Ishikawa (cell line): ENCODE data around the gene ANK3.

ENCODE experiments used
- CEBPB ChIP-seq: IDR thresholded peaks from 2 replicates; pipeline ENCODE4 v1.6.1; 2012
- CREB1 ChIP-seq: IDR thresholded peaks from 2 replicates; pipeline ENCODE4 v1.6.1; 2012; ENCODE audit warnings: low read depth
- EGR1 ChIP-seq: IDR thresholded peaks from 2 replicates; pipeline ENCODE4 v1.6.1; 2012
- EP300 ChIP-seq: IDR thresholded peaks from 2 replicates; pipeline ENCODE4 v1.6.1; 2012; ENCODE audit warnings: borderline replicate concordance
- FOXM1 ChIP-seq: IDR thresholded peaks from 2 replicates; pipeline ENCODE4 v1.6.1; 2012; ENCODE audit warnings: low read depth, borderline replicate concordance
- NFIC ChIP-seq: IDR thresholded peaks from 2 replicates; pipeline ENCODE4 v1.6.1; 2012
- RAD21 ChIP-seq: IDR thresholded peaks from 2 replicates; pipeline ENCODE4 v1.6.1; 2012; ENCODE audit warnings: low read depth
- TAF1 ChIP-seq: IDR thresholded peaks from 2 replicates; pipeline ENCODE4 v1.6.1; 2012; ENCODE audit warnings: low read depth, mild to moderate bottlenecking
- TCF12 ChIP-seq: IDR thresholded peaks from 2 replicates; pipeline ENCODE4 v1.6.1; 2012; ENCODE audit warnings: low read depth
- TEAD4 ChIP-seq: IDR thresholded peaks from 2 replicates; pipeline ENCODE4 v1.6.1; 2012
- YY1 ChIP-seq: IDR thresholded peaks from 2 replicates; pipeline ENCODE4 v1.6.1; 2012; ENCODE audit warnings: low read depth
- ZBTB7A ChIP-seq: IDR thresholded peaks from 2 replicates; pipeline ENCODE4 v1.6.1; 2012; ENCODE audit warnings: low read depth
- TF ChIP-seq, protein P1 (sequence below): IDR thresholded peaks from 2 replicates; pipeline ENCODE4 v1.6.1; 2012
- TF ChIP-seq, protein P2 (sequence below): IDR thresholded peaks from 2 replicates; pipeline ENCODE4 v1.6.1; 2012; ENCODE audit warnings: low read depth, mild to moderate bottlenecking
- TF ChIP-seq, protein P3 (sequence below): IDR thresholded peaks from 2 replicates; pipeline ENCODE4 v1.6.1; 2012

The ANK3 gene

DNA sequence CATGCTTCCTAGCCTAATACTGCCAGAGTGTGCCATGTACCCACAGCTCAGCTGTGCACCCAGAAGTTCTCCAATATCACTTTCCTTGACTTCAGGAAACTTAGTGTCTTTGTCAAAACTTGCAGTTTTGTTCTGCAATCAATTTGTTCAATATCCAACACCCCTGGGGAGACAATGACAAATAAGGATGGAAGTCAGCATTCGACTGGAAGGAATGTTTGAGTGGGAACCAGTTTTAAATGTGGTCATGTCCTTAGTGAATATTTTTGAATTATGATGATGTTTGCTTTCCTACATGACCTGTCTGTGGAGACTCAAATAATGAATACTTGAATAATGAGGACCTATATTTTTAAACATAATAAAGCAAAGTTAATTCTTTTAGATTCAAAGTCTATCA, 112.0 kb downstream of the ANK3 start:
- TF ChIP-seq EGR1 (no peak), FOXM1 (no peak), EP300 (no peak), YY1 (no peak), ZBTB7A (no peak), CREB1 (no peak), RAD21 (no peak), TAF1 (no peak), TCF12 (no peak), CEBPB (no peak), TEAD4 (no peak), NFIC (no peak)
- TF ChIP-seq, protein P1, sequence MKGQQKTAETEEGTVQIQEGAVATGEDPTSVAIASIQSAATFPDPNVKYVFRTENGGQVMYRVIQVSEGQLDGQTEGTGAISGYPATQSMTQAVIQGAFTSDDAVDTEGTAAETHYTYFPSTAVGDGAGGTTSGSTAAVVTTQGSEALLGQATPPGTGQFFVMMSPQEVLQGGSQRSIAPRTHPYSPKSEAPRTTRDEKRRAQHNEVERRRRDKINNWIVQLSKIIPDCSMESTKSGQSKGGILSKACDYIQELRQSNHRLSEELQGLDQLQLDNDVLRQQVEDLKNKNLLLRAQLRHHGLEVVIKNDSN, result no peak
- TF ChIP-seq, protein P2, sequence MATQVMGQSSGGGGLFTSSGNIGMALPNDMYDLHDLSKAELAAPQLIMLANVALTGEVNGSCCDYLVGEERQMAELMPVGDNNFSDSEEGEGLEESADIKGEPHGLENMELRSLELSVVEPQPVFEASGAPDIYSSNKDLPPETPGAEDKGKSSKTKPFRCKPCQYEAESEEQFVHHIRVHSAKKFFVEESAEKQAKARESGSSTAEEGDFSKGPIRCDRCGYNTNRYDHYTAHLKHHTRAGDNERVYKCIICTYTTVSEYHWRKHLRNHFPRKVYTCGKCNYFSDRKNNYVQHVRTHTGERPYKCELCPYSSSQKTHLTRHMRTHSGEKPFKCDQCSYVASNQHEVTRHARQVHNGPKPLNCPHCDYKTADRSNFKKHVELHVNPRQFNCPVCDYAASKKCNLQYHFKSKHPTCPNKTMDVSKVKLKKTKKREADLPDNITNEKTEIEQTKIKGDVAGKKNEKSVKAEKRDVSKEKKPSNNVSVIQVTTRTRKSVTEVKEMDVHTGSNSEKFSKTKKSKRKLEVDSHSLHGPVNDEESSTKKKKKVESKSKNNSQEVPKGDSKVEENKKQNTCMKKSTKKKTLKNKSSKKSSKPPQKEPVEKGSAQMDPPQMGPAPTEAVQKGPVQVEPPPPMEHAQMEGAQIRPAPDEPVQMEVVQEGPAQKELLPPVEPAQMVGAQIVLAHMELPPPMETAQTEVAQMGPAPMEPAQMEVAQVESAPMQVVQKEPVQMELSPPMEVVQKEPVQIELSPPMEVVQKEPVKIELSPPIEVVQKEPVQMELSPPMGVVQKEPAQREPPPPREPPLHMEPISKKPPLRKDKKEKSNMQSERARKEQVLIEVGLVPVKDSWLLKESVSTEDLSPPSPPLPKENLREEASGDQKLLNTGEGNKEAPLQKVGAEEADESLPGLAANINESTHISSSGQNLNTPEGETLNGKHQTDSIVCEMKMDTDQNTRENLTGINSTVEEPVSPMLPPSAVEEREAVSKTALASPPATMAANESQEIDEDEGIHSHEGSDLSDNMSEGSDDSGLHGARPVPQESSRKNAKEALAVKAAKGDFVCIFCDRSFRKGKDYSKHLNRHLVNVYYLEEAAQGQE, result no peak
- TF ChIP-seq, protein P3, sequence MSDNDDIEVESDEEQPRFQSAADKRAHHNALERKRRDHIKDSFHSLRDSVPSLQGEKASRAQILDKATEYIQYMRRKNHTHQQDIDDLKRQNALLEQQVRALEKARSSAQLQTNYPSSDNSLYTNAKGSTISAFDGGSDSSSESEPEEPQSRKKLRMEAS, result no peak

DNA sequence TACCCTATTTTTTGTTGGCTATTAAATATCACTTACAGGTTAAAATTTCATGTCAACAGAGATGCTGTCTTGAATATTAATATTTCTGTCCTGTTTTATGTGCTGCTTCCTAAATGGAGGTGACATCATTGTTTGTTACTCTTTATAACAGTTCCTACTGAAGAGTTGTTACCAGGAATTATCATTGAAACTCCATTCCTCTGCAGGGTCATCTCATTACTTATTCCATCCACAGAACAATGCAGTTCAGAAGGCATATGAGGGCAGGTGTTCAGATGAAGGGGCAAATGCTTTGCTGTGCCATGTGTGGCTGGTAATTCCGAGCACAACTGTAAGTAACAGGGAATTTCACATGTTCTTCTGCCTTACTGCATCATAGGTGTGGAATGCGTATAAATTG, 113.4 kb downstream of the ANK3 start:
- TF ChIP-seq NFIC (no peak), CREB1 (no peak), TAF1 (no peak), YY1 (no peak), FOXM1 (no peak), EP300 (no peak), TCF12 (no peak), RAD21 (no peak), ZBTB7A (no peak), EGR1 (no peak), TEAD4 (no peak)
- TF ChIP-seq, protein P1, result no peak
- TF ChIP-seq, protein P2, result no peak

- no peak for TF ChIP-seq CREB1
- TF ChIP-seq ZBTB7A, result no peak
- TF ChIP-seq TCF12, result no peak
- TF ChIP-seq FOXM1, result no peak
- TF ChIP-seq, protein P1, result no peak
- no peak for TF ChIP-seq EP300
- no peak for TF ChIP-seq RAD21
- TF ChIP-seq, protein P2, result no peak
- TF ChIP-seq YY1, result no peak
These were observed 118.2 kb downstream of the ANK3 start for GRCh38 chr10:60271319-60272040.

- TF ChIP-seq, protein P3, result no peak
- TF ChIP-seq TCF12, result no peak
- TF ChIP-seq EGR1, result no peak
- no peak for TF ChIP-seq YY1
- no peak for TF ChIP-seq CREB1
- TF ChIP-seq EP300, result no peak
- TF ChIP-seq TAF1, result no peak
- no peak for TF ChIP-seq FOXM1
- no peak for TF ChIP-seq ZBTB7A
- TF ChIP-seq, protein P1, result no peak
- no peak for TF ChIP-seq NFIC
- no peak for TF ChIP-seq CEBPB
- TF ChIP-seq RAD21, result no peak
These were observed 119.2 kb downstream of the ANK3 start for GRCh38 chr10:60270426-60270825.
